IPS-18a (cell line): ENCODE data around the gene ACADM.
A peak's percentile ranks its signal among the peaks of the same experiment; 100 is the strongest.
"Not testable (repeated sequence)": the region's sequence is repeated elsewhere in the genome, so short reads cannot be mapped to it uniquely, and the experiment has no call there.

Experiments used
- H3K27ac ChIP-seq: one replicate; pipeline ENCODE4 v1.5.1; 2013; ENCODE audit warnings: low read length
- H3K27me3 ChIP-seq: one replicate; pipeline ENCODE4 v1.6.1; 2013; ENCODE audit warnings: mild to moderate bottlenecking, low read length; ENCODE audit not compliant: control insufficient read depth, insufficient read depth
- H3K36me3 ChIP-seq: one replicate; pipeline ENCODE4 v1.6.1; 2013; ENCODE audit warnings: low read depth, low read length; ENCODE audit not compliant: control insufficient read depth
- H3K4me1 ChIP-seq: one replicate; pipeline ENCODE4 v1.6.1; 2013; ENCODE audit warnings: low read depth, low read length; ENCODE audit not compliant: control insufficient read depth
- H3K4me3 ChIP-seq: one replicate; pipeline ENCODE4 v1.5.1; 2013; ENCODE audit warnings: low read length
- H3K9ac ChIP-seq: one replicate; pipeline ENCODE4 v1.6.1; 2013; ENCODE audit warnings: mild to moderate bottlenecking, low read length, moderate library complexity
- H3K9me3 ChIP-seq: one replicate; pipeline ENCODE4 v1.6.1; 2013; ENCODE audit warnings: low read depth, low read length; ENCODE audit not compliant: control insufficient read depth

ACADM gene

DNA sequence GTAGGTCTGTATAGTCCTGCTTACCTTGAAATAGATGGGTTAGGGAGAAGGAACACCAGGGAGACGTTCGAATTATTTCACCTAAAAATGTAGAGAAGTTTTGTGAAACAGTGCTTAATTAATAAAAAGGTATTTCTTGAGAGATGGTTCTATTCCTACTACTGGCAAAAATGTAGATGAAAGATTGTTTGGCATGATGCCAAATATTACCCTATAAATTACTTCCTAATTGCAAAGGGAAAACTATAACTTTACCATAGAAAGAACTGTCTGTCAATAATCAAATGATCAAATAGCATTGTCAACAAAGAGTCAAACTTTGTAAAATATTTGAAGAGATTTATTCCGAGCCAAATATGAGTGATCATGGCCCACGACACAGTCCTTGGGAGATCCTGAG is 4.2 kb upstream of the ACADM start:
- no peak overlapping the region for H3K27ac ChIP-seq
- H3K4me3 ChIP-seq = no peak overlapping the region
- H3K9ac ChIP-seq = no peak overlapping the region
- no peaks in the 10 kb centered on the region for H3K36me3 ChIP-seq
- H3K4me1 ChIP-seq = peaks cover 13% of the 10 kb centered on the region
- H3K27me3 ChIP-seq = no peaks in the 10 kb centered on the region
- H3K9me3 ChIP-seq = no peaks in the 10 kb centered on the region

DNA sequence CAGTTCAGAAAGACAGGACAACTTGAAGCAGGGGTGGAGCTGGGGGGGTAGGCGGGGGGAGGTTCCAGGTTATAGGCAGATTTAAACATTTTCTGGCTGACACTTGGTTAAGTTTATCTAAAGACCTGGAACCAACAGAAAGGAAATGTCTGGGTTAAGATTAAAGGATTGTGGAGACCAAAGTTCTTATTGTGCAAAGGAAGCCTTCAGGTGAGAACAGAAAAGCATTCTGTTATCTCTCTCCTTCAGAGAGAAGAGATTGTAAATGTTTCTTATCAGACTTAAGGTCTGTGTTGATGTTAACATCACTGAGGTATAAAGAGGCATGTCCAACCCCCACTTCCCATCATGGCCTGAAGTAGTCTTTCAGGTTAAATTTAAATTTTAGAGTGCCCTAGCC is 3.7 kb upstream of the ACADM start:
- H3K4me3 ChIP-seq = no peak overlapping the region
- no peaks in the 10 kb centered on the region for H3K36me3 ChIP-seq
- H3K4me1 ChIP-seq = peaks cover 18% of the 10 kb centered on the region
- H3K9me3 ChIP-seq = no peaks in the 10 kb centered on the region
- H3K27me3 ChIP-seq = no peaks in the 10 kb centered on the region
- H3K27ac ChIP-seq = no peak overlapping the region
- H3K9ac ChIP-seq = no peak overlapping the region

DNA sequence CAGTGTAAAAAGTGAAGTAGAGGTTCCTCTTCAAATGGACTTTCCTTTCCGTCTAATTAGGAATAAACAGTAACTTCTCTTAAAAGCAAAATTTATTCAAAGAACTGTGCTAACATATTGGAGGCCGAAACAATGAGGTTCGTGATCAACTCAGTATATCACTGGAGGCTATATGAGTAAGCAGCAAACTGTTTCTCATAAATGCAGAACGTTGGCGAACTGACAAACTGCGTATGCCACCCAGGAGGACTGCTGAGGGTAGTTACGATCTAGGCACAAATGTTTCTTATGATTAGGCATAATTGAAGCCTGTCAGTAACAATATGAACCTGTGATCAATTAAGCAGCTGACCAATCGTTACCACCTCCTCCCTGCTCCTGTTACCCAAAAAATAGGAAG is 2.3 kb upstream of the ACADM start:
- not testable (repeated sequence) for H3K27ac ChIP-seq, H3K9me3 ChIP-seq

DNA sequence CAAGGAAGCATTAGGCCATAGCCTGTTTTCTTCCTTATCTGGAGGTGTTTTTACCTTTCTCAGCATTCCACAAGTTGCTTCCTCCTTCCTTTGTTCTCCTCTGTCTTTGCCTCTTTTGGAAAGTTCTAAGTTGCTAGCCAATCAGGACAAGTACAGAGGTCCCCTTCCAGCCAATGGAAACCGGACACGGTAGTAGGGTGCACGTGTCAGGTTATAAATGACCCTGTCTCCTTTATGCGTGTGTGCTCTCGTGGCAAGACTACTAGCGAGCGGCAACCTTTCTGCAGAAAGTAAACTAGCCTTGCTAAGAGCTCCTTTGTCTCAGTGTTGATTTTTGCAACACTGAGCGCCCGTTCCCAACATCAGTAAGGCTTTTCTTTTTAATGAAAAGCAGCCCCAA is 1.5 kb upstream of the ACADM start:
- H3K27me3 ChIP-seq = no peaks in the 10 kb centered on the region
- no peak overlapping the region for H3K27ac ChIP-seq
- no peak overlapping the region for H3K4me3 ChIP-seq
- no peaks in the 10 kb centered on the region for H3K36me3 ChIP-seq
- H3K9ac ChIP-seq = no peak overlapping the region
- H3K9me3 ChIP-seq = no peaks in the 10 kb centered on the region
- H3K4me1 ChIP-seq = peaks cover 22% of the 10 kb centered on the region

More for the DNA sequence above, 2.3 kb upstream of the ACADM start:
- not testable (repeated sequence) for H3K36me3 ChIP-seq, H3K27me3 ChIP-seq, H3K9ac ChIP-seq, H3K4me3 ChIP-seq
- peaks cover 22% of the 10 kb centered on the region for H3K4me1 ChIP-seq

DNA sequence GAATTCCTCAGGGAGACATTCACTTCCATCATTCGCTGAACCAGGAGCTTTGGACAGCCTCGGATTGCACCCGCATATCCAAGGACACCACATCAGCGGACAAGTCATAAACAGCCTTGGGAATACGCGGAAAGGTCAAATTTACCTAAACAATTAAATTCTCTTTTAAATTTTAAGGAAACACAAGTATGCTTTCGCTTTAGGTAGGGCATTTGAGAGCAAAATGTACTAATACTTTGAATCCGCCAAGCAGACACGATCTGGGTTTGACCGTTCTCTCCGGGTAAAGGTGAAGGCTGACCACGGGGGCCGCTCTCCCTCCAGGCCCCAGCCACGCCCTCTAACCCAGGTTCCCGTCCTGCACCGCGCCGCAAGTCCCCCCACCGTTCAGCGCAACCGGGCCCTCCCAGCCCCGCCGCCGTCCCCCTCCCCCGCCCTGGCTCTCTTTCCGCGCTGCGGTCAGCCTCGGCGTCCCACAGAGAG is 479 bp upstream of the ACADM start:
- H3K4me3 ChIP-seq = peak overlapping the region; percentile 89
- H3K27me3 ChIP-seq = no peaks in the 10 kb centered on the region
- no peaks in the 10 kb centered on the region for H3K36me3 ChIP-seq
- H3K27ac ChIP-seq = peak overlapping the region; percentile 51
- no peaks in the 10 kb centered on the region for H3K9me3 ChIP-seq
- peaks cover 22% of the 10 kb centered on the region for H3K4me1 ChIP-seq
- H3K9ac ChIP-seq = peak overlapping the region; percentile 67

DNA sequence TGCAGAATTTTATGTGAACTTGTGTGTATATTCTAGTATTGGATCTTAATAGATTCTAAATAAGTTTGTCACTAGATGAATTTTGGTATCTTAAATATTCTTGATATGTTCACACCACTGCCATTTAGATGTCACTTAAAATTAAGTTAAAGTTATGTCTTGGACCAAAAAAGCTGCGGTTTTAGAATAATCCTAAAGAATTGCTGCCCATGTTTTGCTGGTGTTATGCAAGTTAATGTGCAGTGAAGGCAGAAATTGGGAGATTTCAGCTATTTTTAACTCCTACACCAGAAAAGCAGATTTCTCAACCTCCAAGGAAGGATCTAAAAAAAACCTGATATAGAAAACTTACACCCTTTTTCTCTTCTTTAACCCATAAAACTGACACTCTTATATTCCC is 757 bp downstream of the ACADM start:
- Histone ChIP-seq H3K36me3 (no peaks in the 10 kb centered on the region), H3K9ac (peak overlapping the region; percentile 67), H3K27me3 (no peaks in the 10 kb centered on the region), H3K4me1 (peaks cover 16% of the 10 kb centered on the region), H3K27ac (no peak overlapping the region), H3K4me3 (peak overlapping the region; percentile 89), H3K9me3 (no peaks in the 10 kb centered on the region)

DNA sequence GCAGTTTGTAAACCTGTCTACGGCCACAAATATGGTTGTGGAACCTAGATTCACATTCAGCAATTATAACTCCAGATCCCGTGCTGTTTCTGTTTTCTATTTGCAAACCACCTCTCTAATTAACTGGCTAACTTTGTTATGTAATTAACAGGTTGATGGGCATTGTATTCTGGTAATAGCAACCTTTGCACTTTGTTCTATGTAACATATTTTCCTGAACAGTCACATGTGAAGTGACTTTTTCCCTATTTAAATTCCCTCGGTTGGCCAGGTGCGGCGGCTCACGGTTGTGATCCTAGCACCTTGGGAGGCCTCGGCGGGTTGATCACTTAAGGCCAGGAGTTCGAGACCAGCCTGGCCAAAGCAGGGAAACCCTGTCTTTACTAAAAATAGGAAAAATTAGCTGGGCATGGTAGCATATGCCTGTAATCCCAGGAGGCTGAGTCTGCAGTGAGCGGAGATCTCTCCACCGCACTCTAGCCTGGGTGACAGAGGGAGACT is 1.4 kb downstream of the ACADM start:
- Histone ChIP-seq H3K4me1 (peaks cover 16% of the 10 kb centered on the region), H3K4me3 (peak overlapping the region; percentile 89), H3K27me3 (no peaks in the 10 kb centered on the region), H3K9me3 (no peaks in the 10 kb centered on the region), H3K36me3 (no peaks in the 10 kb centered on the region), H3K27ac (no peak overlapping the region), H3K9ac (peak overlapping the region; percentile 67)

DNA sequence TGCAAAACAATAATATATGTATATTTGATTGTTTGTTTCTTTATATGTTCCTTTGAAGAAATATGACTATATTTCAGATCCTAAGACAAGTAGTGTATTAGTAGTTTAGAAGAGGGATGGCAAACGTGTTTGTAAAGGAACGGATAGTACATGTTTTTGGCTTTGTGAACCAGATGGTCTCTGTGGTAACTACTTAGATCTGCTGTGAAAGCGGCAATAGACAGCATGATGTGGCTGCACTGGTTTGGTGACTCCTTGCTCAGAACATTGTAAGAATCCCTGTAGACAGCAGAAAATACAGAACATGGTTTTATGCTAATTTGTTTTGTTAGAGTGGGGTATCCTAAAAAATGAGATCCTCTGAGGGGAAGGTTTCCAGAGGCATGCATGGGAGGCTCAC is 3.1 kb downstream of the ACADM start:
- peaks cover 16% of the 10 kb centered on the region for H3K4me1 ChIP-seq
- H3K36me3 ChIP-seq = peaks cover 2% of the 10 kb centered on the region
- H3K9me3 ChIP-seq = no peaks in the 10 kb centered on the region
- H3K4me3 ChIP-seq = no peak overlapping the region
- no peak overlapping the region for H3K9ac ChIP-seq
- H3K27ac ChIP-seq = no peak overlapping the region
- no peaks in the 10 kb centered on the region for H3K27me3 ChIP-seq

DNA sequence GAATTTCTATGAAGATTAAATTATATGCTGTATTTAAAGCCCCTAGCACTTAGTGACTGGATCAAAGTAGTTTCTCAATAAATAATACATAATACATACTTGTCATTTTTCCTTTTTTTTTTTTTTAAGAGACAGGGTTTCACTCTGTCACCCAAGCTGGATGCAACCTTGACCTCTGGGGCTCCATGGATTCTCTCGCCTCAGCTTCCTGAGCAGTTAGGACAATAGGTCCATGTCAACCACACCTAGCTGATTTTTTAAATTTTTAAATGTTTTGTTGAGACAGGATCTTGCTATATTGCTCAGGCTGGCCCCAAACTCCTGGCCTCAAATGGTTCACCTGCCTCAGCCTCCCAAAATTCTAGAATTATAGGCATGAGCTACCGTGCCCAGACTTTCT is 5.9 kb downstream of the ACADM start:
- H3K4me1 ChIP-seq = peaks cover 8% of the 10 kb centered on the region
- no peaks in the 10 kb centered on the region for H3K27me3 ChIP-seq
- H3K9me3 ChIP-seq = no peaks in the 10 kb centered on the region
- H3K9ac ChIP-seq = no peak overlapping the region
- no peak overlapping the region for H3K4me3 ChIP-seq
- H3K36me3 ChIP-seq = peaks cover 25% of the 10 kb centered on the region
- H3K27ac ChIP-seq = no peak overlapping the region

DNA sequence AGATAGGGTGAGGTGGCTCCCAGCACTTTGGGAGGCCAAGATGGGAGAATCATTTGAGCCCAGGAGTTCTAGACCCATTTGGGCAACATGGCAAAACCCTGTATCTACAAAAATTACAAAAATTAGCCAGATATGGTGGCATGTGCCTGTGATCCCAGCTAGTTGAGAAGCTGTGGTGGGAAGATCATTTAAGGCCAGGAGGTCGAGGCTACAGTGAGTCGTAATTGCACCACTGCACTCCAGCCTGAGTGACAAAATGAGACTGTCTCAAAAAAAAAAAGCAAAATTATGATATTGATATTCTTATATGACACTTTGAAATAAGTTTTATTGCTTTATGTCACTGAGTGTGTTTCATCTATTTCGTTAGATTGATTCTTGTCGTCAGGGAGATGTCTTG is 7.4 kb downstream of the ACADM start:
- H3K27me3 ChIP-seq = no peaks in the 10 kb centered on the region
- no peak overlapping the region for H3K9ac ChIP-seq
- H3K4me1 ChIP-seq = no peaks in the 10 kb centered on the region
- H3K9me3 ChIP-seq = no peaks in the 10 kb centered on the region
- no peak overlapping the region for H3K4me3 ChIP-seq
- peaks cover 25% of the 10 kb centered on the region for H3K36me3 ChIP-seq
- no peak overlapping the region for H3K27ac ChIP-seq

DNA sequence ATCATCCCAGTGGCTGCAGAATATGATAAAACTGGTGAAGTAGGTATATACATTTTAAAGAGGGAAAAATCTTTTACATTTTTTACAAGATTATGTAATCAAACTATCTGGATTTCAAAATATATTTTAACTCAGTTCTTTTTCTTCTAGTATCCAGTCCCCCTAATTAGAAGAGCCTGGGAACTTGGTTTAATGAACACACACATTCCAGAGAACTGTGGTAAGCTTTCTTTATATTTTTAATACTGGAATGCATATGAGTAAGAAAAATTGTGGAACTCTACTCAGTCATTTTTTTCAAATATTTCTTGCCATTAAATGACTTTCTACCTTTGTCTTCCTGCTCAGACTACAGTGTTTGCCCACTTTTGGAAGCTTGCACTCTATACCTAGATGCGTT is 8.2 kb downstream of the ACADM start:
- no peaks in the 10 kb centered on the region for H3K27me3 ChIP-seq
- no peaks in the 10 kb centered on the region for H3K4me1 ChIP-seq
- H3K9ac ChIP-seq = no peak overlapping the region
- peaks cover 28% of the 10 kb centered on the region for H3K36me3 ChIP-seq
- H3K9me3 ChIP-seq = no peaks in the 10 kb centered on the region
- no peak overlapping the region for H3K27ac ChIP-seq
- H3K4me3 ChIP-seq = no peak overlapping the region

DNA sequence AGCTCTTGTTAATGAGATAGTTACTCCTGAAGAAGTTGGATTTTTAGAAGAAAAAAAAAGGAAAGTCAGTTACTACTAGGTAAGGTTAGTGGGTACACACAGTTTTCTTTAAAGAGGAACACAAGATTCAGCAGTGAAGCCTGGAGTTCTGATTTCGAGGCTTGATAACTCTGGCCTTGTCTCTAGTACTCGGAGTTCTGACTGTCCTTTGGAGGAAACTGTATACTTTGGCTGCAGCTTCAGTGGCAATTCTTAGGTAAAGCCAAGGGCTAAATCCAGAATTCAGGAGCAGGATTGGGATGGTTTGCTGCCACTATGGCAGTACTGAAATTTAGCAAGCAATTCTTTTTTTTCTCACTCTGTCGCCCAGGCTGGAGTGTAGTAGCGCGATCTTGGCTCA is 9.2 kb downstream of the ACADM start:
- H3K9me3 ChIP-seq = no peaks in the 10 kb centered on the region
- H3K27ac ChIP-seq = no peak overlapping the region
- H3K9ac ChIP-seq = no peak overlapping the region
- H3K4me3 ChIP-seq = no peak overlapping the region
- H3K4me1 ChIP-seq = no peaks in the 10 kb centered on the region
- H3K36me3 ChIP-seq = peaks cover 28% of the 10 kb centered on the region
- no peaks in the 10 kb centered on the region for H3K27me3 ChIP-seq
